Right forelimb (tissue), 1 donor: Measurements from ENCODE around the gene LILRB5.
A peak's percentile ranks its signal among the peaks of the same experiment; 100 is the strongest.
"Not testable (repeated sequence)": the region's sequence is repeated elsewhere in the genome, so short reads cannot be mapped to it uniquely, and the experiment has no call there.

Source experiments
- DNase-seq: peaks from one replicate; pipeline ENCODE4 v3.0.0-alpha.2; 2018

LILRB5 gene

GRCh38 chr19:54209811-54210494, 47.1 kb downstream of the LILRB5 start:
- DNase-seq = peak; percentile 75

GRCh38 chr19:54209058-54209810, 47.8 kb downstream of the LILRB5 start:
- DNase-seq = no peak

DNA sequence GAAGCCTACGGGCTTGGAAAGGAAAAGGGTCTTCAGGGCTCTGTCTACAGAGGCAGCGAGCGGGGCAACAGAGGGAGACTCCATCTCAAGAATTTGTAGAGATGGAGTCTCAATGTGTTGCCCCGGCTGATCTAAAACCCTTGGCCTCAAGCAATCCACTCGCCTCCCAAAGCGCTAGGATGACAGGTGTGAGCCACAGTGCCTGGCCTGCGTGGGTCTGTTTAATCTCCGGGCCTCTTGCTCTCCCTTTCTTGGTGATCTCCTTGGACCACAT, 48.4 kb downstream of the LILRB5 start:
- no peak for DNase-seq

DNA sequence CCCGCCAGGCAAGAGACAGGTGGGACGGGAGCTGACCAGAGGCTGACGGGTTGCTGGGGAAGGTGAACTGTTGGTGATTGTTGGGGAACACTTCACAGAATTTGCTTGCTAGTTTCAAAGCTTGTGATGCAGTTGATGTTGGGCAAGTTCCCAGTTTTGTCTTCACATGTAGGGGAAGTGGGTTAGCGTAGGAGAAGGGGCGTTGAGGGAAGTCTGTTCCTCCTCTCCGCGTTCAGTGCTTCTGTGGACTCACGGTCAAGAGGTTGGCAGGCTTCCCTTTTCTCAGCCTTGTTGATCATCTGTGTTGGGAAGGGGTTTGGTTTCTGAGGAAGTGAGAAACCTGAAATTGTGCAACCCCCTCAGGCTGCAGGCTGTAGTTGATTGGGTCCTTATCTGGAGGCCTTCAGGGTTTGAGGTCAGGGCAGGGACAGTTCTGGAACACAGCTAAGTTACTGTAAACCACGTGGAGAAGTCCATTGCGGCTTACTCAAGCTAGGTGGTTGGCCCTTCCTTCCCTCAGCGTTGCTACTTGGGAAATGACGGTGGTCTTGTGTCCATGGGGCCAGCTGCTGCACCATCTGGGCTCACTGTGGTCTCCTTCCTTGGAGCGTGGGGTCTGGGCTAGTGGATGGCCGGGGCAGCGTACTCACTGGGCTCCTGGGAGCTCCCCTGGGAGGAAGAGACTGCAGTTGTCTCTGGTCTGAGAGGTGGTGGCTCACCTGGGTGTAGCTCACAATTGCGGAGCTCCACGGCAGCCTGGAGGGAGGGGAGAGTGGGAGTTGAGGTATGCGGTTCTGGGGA, 48.9 kb downstream of the LILRB5 start:
- peak; percentile 56 for DNase-seq

- no peak for DNase-seq
These were observed 49.4 kb downstream of the LILRB5 start for GRCh38 chr19:54207676-54207982.

GRCh38 chr19:54207193-54207592, 49.9 kb downstream of the LILRB5 start:
- DNase-seq = not testable (repeated sequence)

GRCh38 chr19:54206831-54207177, 50.3 kb downstream of the LILRB5 start:
- DNase-seq = no peak

DNA sequence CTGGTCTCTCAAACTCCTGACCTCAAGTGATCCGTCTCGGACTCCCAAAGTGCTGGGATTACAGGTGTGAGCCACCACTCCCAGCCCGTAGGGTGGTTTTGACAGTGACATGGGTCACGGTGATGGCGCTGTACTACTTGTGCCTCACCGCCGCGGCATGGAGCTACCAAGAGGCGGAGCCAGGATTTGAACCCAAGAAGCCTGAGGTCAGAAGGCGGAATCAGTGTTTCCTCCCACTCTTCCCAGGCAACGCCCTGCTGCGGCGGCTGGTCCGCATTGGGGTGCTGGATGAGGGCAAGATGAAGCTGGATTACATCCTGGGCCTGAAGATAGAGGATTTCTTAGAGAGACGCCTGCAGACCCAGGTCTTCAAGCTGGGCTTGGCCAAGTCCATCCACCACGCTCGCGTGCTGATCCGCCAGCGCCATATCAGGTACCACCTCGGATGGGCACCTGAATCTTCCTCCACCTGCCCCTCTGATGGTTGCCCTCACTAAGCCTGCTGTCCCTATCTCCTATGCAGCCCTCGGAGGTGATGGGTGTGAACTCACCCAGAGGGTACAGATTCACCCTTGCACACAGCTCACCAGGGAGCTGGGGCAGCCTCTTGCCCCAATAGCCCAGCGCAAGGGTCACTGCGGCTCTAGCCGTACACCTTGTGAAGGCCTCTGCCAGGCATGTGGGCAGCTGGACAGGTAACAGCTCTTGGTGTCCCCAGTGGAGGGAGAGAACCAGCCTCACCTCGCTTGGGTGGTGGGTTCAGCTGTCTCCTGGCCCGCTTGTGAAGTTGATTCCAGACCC, 50.8 kb downstream of the LILRB5 start:
- DNase-seq = no peak

DNA sequence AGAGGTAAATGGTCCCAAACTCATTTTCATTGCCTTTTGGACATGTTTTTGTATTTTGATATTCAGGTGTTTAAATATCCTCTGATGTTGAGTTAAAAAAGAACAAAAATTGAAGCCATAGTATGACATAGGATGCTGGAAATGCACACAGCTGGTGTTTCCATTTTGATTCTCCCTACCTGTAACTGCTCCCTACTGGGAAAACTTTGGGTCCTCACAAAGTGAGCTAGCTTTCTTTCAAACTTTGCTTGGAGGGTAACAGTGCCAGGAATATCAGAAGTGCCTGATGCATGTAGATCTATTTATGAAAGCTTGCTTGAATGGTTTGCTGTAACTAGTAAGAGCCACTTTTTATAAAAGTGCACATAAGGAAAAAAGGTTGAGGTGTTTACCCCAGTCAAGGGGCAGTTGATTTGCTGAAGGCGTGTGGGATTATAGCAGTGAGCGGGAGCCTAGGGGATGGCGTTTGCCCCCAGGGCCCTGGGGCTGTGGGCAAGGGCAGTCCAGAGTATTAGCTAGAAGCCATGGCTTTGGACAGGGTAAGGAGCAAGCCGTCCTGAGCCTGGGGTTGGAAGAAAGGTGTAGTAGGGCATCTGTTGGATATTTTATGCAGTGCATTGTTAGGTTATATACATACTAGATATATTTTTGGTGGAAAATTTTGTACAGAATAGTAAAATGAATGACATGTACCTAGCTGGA, 52.2 kb downstream of the LILRB5 start:
- DNase-seq = no peak

- no peak for DNase-seq
These were observed 53.9 kb downstream of the LILRB5 start for GRCh38 chr19:54203151-54203611.

- DNase-seq = no peak
These were observed 55.1 kb downstream of the LILRB5 start for GRCh38 chr19:54201980-54202379.

DNA sequence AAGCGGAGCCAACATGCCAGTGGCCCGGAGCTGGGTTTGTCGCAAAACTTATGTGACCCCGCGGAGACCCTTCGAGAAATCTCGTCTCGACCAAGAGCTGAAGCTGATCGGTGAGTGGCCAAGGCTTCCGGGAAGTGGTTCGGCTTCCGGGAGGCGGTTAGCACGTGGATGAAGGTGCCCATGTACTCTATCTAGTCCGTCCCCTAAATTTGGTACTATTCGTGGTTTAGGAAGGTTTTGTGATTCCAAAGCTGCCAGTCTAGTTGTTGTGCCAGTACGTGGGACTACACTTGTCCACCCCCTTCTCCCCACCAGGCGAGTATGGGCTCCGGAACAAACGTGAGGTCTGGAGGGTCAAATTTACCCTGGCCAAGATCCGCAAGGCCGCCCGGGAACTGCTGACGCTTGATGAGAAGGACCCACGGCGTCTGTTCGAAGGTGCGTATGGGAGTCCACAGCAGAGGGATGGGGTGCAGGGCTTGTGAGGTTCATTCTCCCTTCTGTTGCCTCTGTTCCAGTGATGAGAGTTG, 55.8 kb downstream of the LILRB5 start:
- DNase-seq = no peak
